ENCODE results near the gene GNAO1. TPM values are rescaled to one million over a fixed set of nuclear protein-coding genes. Genes with fewer than 3 reads are reported as not detected.

GNAO1 gene
- total and polyA plus RNA-seq, 5 donors from 2014 or later = 3.0 TPM; not detected in 4

DNA sequence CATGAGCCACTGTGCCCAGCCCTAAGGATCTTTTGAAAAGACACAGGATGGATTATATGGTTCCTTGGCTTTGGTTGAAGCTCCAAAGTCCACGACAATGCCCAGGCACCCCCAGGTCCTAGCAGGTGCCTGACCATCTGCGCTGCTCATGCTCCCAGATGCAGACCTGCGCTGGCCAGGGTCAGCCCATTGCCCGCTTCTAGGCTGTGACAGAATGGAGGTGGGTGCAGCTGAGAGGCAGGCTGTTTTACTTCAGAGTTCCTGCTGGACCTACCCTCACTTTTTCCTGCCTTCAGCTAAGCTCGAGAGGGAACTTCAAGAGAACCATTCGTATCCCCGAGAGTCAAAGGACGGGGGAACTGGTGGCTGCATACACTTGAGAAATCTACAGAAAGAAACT lies 173.6 kb downstream of the GNAO1 start:
- Histone ChIP-seq H3K27ac (ENCODE audit: insufficient read depth, low read length, poor library complexity, severe bottlenecking) (no peak overlapping the region), H3K27me3 (ENCODE audit: control insufficient read depth, insufficient read depth, low read length) (no peaks in the 10 kb centered on the region), H3K36me3 (ENCODE audit: control insufficient read depth, insufficient read depth, low read length) (peaks cover 82% of the 10 kb centered on the region), H3K4me1 (ENCODE audit: control insufficient read depth, insufficient read depth, low read length, poor library complexity, severe bottlenecking) (no peaks in the 10 kb centered on the region), H3K9me3 (ENCODE audit: control insufficient read depth in 2 of 2, low read length in 2 of 2) (no peaks in the 10 kb centered on the region), H3K4me3 (ENCODE audit: low read depth, low read length) (no peak overlapping the region)
- H3K4me3 Mint-ChIP-seq = peak overlapping the region in 1 of 4 donors; percentile 38
- DNase-seq (no peak), ATAC-seq (ENCODE audit: low read depth in 2 of 2) (no peak)
- H3K36me3 Mint-ChIP-seq = peaks cover 27% of the 10 kb centered on the region
- no peaks in the 10 kb centered on the region for H3K27me3 Mint-ChIP-seq
- peaks cover 0 to 2% (median under 1%) of the 10 kb centered on the region in 4 donors for H3K4me1 Mint-ChIP-seq
- no peaks in the 10 kb centered on the region for H3K9me3 Mint-ChIP-seq
- H3K27ac Mint-ChIP-seq = peak overlapping the region in 1 of 3 donors; percentile 65

- H3K27ac Mint-ChIP-seq = no peak overlapping the region
- Histone ChIP-seq H3K4me1 (ENCODE audit: control insufficient read depth, insufficient read depth, low read length, poor library complexity, severe bottlenecking) (no peaks in the 10 kb centered on the region), H3K27me3 (ENCODE audit: control insufficient read depth, insufficient read depth, low read length) (no peaks in the 10 kb centered on the region), H3K36me3 (ENCODE audit: control insufficient read depth, insufficient read depth, low read length) (peaks cover 81% of the 10 kb centered on the region), H3K9me3 (ENCODE audit: control insufficient read depth in 2 of 2, low read length in 2 of 2) (no peaks in the 10 kb centered on the region), H3K27ac (ENCODE audit: insufficient read depth, low read length, poor library complexity, severe bottlenecking) (no peak overlapping the region), H3K4me3 (ENCODE audit: low read depth, low read length) (no peak overlapping the region)
- peaks cover 0 to 3% (median under 1%) of the 10 kb centered on the region in 4 donors for H3K4me1 Mint-ChIP-seq
- no peak overlapping the region for H3K4me3 Mint-ChIP-seq
- ATAC-seq (ENCODE audit: low read depth in 2 of 2) (no peak), DNase-seq (no peak)
- peaks cover 26% of the 10 kb centered on the region for H3K36me3 Mint-ChIP-seq
- H3K27me3 Mint-ChIP-seq = no peaks in the 10 kb centered on the region
- H3K9me3 Mint-ChIP-seq = no peaks in the 10 kb centered on the region
Measured at GRCh38 chr16:56365552-56365951, 174.3 kb downstream of the GNAO1 start.

DNA sequence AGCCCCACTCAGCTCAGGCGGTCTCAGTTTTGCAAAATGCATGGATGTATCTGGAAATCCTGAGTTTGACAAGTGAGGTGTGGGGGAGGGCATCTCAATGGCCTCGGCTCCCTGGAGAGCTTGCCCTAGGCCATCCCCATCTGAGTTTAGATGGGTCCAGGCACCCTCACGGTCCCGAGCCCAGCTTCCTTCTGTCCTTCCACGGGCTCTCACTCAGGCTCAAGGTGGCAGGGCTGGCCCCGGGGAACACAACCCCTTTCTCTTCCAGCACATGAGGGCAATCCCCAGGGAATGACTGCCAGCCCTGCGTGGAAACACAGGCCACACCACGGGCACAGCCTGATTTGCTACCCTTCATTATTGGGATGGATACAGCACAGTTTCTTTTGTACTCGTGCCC lies 175.7 kb downstream of the GNAO1 start:
- H3K4me1 Mint-ChIP-seq = peaks cover 0 to 9% (median 3%) of the 10 kb centered on the region in 4 donors
- H3K27me3 Mint-ChIP-seq = no peaks in the 10 kb centered on the region
- H3K27me3 ChIP-seq (ENCODE audit: control insufficient read depth, insufficient read depth, low read length) = no peaks in the 10 kb centered on the region
- peaks cover 24% of the 10 kb centered on the region for H3K36me3 Mint-ChIP-seq
- no peak overlapping the region for H3K27ac ChIP-seq (ENCODE audit: insufficient read depth, low read length, poor library complexity, severe bottlenecking)
- no peaks in the 10 kb centered on the region for H3K9me3 Mint-ChIP-seq
- no peaks in the 10 kb centered on the region for H3K9me3 ChIP-seq (ENCODE audit: control insufficient read depth in 2 of 2, low read length in 2 of 2)
- no peaks in the 10 kb centered on the region for H3K4me1 ChIP-seq (ENCODE audit: control insufficient read depth, insufficient read depth, low read length, poor library complexity, severe bottlenecking)
- ATAC-seq (ENCODE audit: low read depth in 2 of 2) (no peak), DNase-seq (no peak)
- H3K4me3 Mint-ChIP-seq = no peak overlapping the region
- H3K4me3 ChIP-seq (ENCODE audit: low read depth, low read length) = no peak overlapping the region
- H3K27ac Mint-ChIP-seq = peak overlapping the region in 2 of 3 donors; percentile 44 to 80
- peaks cover 70% of the 10 kb centered on the region for H3K36me3 ChIP-seq (ENCODE audit: control insufficient read depth, insufficient read depth, low read length)

DNA sequence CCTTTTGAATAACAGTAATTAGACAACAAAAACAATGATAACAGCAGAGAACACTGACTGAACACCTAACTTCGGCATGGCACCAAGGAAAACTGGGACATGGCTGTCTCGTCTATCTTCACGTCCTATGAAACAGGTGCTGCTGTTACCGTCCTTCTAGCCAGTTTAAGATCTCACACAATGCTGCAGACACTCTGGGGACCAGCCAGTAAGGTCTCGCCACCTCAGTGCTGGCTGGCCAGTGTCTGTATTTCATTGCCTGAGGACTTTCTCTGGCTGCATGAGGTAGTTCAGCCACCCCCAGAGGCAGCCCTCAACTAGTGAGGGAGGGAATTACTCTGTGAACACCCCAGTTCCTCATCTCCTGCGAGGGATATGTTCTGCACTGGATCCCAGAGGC lies 176.5 kb downstream of the GNAO1 start:
- DNase-seq (no peak), ATAC-seq (ENCODE audit: low read depth in 2 of 2) (no peak)
- Mint-ChIP-seq H3K4me1 (peaks cover 0 to 18% (median 9%) of the 10 kb centered on the region in 4 donors), H3K36me3 (peaks cover 21% of the 10 kb centered on the region), H3K4me3 (no peak overlapping the region), H3K9me3 (no peaks in the 10 kb centered on the region), H3K27ac (no peak overlapping the region), H3K27me3 (no peaks in the 10 kb centered on the region)
- H3K9me3 ChIP-seq (ENCODE audit: control insufficient read depth in 2 of 2, low read length in 2 of 2) = no peaks in the 10 kb centered on the region
- H3K27me3 ChIP-seq (ENCODE audit: control insufficient read depth, insufficient read depth, low read length) = no peaks in the 10 kb centered on the region
- H3K4me1 ChIP-seq (ENCODE audit: control insufficient read depth, insufficient read depth, low read length, poor library complexity, severe bottlenecking) = peaks cover 4% of the 10 kb centered on the region
- no peak overlapping the region for H3K4me3 ChIP-seq (ENCODE audit: low read depth, low read length)
- H3K36me3 ChIP-seq (ENCODE audit: control insufficient read depth, insufficient read depth, low read length) = peaks cover 62% of the 10 kb centered on the region
- H3K27ac ChIP-seq (ENCODE audit: insufficient read depth, low read length, poor library complexity, severe bottlenecking) = no peak overlapping the region

GRCh38 chr16:56368545-56368944 lies 177.3 kb downstream of the GNAO1 start:
- Histone ChIP-seq H3K4me3 (ENCODE audit: low read depth, low read length) (no peak overlapping the region), H3K27me3 (ENCODE audit: control insufficient read depth, insufficient read depth, low read length) (no peaks in the 10 kb centered on the region), H3K4me1 (ENCODE audit: control insufficient read depth, insufficient read depth, low read length, poor library complexity, severe bottlenecking) (peaks cover 4% of the 10 kb centered on the region), H3K36me3 (ENCODE audit: control insufficient read depth, insufficient read depth, low read length) (peaks cover 60% of the 10 kb centered on the region), H3K9me3 (ENCODE audit: control insufficient read depth in 2 of 2, low read length in 2 of 2) (no peaks in the 10 kb centered on the region), H3K27ac (ENCODE audit: insufficient read depth, low read length, poor library complexity, severe bottlenecking) (no peak overlapping the region)
- no peaks in the 10 kb centered on the region for H3K27me3 Mint-ChIP-seq
- H3K9me3 Mint-ChIP-seq = no peaks in the 10 kb centered on the region
- H3K4me1 Mint-ChIP-seq = peaks cover 0 to 24% (median 10%) of the 10 kb centered on the region in 4 donors
- DNase-seq (no peak), ATAC-seq (ENCODE audit: low read depth in 2 of 2) (no peak)
- H3K27ac Mint-ChIP-seq = no peak overlapping the region
- no peak overlapping the region for H3K4me3 Mint-ChIP-seq
- H3K36me3 Mint-ChIP-seq = peaks cover 22% of the 10 kb centered on the region

DNA sequence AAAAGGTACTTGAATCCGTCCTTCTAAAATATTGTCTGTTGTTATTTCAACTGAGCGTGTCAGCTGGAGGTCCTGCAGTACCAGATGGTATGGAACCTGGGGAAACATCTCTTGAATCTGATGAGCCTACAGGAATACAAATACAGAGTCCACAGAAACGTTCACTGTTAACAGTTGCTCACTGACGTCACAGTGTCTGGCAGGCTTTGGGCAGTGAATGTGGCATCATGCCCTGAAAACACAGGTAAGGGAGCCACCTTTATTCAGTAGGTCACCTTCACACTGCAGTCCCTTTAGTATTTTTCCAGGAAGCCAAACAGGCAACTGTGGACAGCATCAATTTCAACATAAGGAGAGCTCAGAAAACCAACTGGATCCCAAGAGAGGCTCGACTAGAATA lies 177.9 kb downstream of the GNAO1 start:
- Histone ChIP-seq H3K4me1 (ENCODE audit: control insufficient read depth, insufficient read depth, low read length, poor library complexity, severe bottlenecking) (peaks cover 4% of the 10 kb centered on the region), H3K27ac (ENCODE audit: insufficient read depth, low read length, poor library complexity, severe bottlenecking) (no peak overlapping the region), H3K36me3 (ENCODE audit: control insufficient read depth, insufficient read depth, low read length) (peaks cover 55% of the 10 kb centered on the region), H3K4me3 (ENCODE audit: low read depth, low read length) (no peak overlapping the region), H3K27me3 (ENCODE audit: control insufficient read depth, insufficient read depth, low read length) (no peaks in the 10 kb centered on the region), H3K9me3 (ENCODE audit: control insufficient read depth in 2 of 2, low read length in 2 of 2) (no peaks in the 10 kb centered on the region)
- peaks cover 0 to 26% (median 12%) of the 10 kb centered on the region in 4 donors for H3K4me1 Mint-ChIP-seq
- H3K27me3 Mint-ChIP-seq = no peaks in the 10 kb centered on the region
- no peak overlapping the region for H3K27ac Mint-ChIP-seq
- no peak overlapping the region for H3K4me3 Mint-ChIP-seq
- DNase-seq (no peak), ATAC-seq (ENCODE audit: low read depth in 2 of 2) (no peak)
- H3K36me3 Mint-ChIP-seq = peaks cover 26% of the 10 kb centered on the region
- H3K9me3 Mint-ChIP-seq = no peaks in the 10 kb centered on the region

DNA sequence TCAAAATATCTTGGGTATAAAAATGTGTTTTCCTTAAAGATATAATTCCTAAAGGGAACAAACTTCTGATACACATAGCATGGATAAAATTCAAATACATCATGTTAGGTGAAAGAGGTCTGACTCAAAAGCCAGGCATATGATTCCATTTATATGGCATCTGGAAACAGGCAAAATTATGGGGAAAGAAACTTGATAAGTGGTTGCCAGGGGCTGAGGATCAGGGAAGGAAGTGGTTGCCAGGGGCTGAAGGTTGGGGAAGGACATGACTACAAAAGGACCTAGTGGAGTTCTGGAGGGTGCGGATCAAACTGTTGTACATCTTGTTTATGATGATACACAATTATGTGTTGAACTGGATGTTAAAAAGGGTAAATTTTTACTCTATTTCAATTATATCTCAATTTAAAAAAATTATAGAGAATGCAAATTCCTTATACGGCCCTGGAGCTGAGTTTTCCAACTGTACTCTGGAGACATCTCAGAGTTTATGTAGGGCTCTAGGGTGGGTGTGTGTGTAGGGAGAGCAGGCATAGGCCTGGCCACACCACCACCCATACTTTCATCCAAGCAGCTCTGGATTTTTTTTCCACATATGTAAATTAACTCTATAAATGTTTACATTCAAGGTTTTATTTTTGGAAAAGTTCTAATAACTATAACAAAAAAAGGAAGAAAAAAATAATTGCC lies 179.0 kb downstream of the GNAO1 start:
- no peak overlapping the region for H3K27ac Mint-ChIP-seq
- no peak overlapping the region for H3K27ac ChIP-seq (ENCODE audit: insufficient read depth, low read length, poor library complexity, severe bottlenecking)
- no peaks in the 10 kb centered on the region for H3K27me3 Mint-ChIP-seq
- H3K4me1 ChIP-seq (ENCODE audit: control insufficient read depth, insufficient read depth, low read length, poor library complexity, severe bottlenecking) = peaks cover 4% of the 10 kb centered on the region
- H3K4me3 ChIP-seq (ENCODE audit: low read depth, low read length) = no peak overlapping the region
- H3K4me1 Mint-ChIP-seq = peaks cover 3 to 26% (median 12%) of the 10 kb centered on the region in 4 donors
- peaks cover 52% of the 10 kb centered on the region for H3K36me3 ChIP-seq (ENCODE audit: control insufficient read depth, insufficient read depth, low read length)
- ATAC-seq (ENCODE audit: low read depth in 2 of 2) = no peak
- no peaks in the 10 kb centered on the region for H3K27me3 ChIP-seq (ENCODE audit: control insufficient read depth, insufficient read depth, low read length)
- no peak overlapping the region for H3K4me3 Mint-ChIP-seq
- DNase-seq = no peak
- peaks cover 33% of the 10 kb centered on the region for H3K36me3 Mint-ChIP-seq
- H3K9me3 Mint-ChIP-seq = no peaks in the 10 kb centered on the region
- no peaks in the 10 kb centered on the region for H3K9me3 ChIP-seq (ENCODE audit: control insufficient read depth in 2 of 2, low read length in 2 of 2)

All from CD4-positive, CD25-positive, alpha-beta regulatory T cell (primary cell).